Stimulated activated CD4-positive, alpha-beta T cell treated with anti-CD3 and anti-CD28 coated beads, Interleukin-15, amount 100 ng/mL, for 24 hours (primary cell): Measurements from ENCODE around the gene ST6GALNAC2.
A peak's percentile ranks its signal among the peaks of the same experiment; 100 is the strongest.
"Not testable (repeated sequence)": the region's sequence is repeated elsewhere in the genome, so short reads cannot be mapped to it uniquely, and the experiment has no call there.

Experiments used
- DNase-seq: peaks from one replicate; pipeline ENCODE4 v3.0.0-alpha.2; 2020

Gene ST6GALNAC2

DNA sequence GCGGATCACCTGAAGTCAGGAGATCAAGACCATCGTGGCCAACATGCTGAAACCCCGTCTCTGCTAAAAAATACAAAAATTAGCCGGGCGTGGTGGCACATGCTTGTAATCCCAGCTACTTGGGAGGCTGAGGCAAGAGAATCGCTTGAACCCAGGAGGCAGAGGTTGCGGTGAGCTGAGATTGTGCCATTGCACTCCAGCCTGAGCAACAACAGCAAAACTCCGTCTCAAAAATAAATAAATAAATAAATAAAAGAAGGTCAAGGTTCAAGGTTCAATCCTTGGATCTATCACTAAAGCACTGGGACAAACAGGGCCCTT lies 60.2 kb downstream of the ST6GALNAC2 start:
- not testable (repeated sequence) for DNase-seq

DNA sequence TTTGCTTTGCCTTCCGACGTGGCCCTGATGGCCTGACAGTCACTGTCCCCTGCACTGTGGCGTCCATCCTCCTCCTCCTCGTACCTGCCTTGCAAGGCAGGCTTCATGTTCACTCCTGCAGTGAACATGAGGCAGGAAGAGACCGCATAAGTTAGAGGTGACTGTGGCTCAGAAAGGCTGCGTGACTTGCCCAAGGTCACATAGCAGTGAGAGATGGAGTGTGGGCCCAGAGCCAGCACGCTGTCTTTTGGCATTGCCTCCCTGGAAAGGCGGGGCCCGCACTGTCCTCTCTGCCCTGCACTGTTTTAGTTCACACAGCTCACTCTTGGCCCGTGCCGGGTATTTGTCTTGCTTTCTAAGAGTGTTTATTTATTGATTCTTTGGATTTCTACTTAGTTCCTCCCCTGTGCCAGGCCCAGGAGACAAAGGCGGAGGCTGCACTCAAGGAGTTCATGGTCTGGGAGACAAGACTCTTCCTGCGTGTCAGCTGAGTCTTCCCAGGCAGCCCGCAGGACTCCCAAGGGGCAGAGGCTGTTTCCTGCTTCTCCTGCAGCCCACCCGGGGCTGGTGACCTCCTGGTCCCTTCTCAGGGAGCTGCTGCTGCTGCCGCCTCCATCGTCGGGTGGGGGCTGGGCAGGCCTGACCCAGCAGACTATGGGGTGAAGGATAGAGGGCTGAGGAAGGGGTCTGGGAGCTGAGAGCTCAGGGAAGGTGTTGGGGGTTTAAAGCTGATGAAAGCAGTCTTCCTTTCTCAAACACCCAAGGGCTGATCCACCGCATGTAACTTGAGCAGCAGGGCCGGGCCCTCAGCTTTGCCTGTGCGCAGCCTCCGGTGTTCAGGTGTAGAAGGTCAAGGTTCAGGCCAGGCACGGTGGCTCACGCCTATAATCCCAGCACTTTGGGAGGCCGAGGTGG lies 60.8 kb downstream of the ST6GALNAC2 start:
- no peak for DNase-seq

DNA sequence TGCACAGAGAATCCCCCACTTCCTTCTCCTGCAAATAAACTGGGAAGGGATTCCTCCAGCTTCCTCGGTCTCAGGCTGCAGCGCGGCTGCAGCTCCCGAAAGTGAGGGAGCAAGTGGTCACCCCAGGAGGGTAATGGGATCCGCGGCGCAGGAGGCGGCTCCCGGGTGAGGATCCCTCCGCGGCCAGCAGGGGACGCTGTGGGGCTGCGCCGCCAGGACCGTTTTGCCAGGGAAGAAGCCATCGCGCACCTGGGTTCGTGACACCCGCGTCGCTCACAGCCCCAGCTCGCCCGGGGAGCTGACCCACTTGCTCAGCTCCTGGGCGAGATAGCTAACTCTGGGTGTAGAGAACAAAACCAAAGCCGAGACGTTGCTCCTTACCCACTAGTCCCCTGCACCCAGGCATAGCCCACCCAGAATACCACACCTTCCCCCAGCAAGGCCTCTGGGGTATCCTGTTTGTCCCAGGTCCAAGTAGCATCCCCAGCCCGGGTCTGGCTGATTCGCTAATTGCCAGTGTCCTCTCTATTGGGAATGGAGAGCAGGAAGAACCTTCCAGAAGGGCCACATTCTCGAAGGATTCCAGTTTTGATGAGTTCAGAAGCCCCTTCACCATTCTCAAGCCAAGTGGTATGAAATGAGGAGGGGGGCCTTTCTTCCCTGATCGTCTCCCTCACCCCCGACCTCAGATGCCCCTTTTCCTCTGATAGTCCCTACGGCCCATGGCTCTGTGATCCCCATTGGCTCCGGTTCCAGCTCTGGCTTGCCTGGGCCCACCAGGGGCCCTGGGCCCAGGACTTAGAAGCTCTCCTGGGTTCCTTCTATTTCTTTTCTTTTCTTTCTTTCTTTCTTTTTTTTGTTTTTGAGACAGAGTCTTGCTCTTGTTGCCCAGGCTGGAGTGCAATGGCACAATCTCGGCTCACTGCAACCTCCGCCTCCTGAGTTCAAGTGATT lies 62.3 kb downstream of the ST6GALNAC2 start:
- peak; percentile 85 for DNase-seq

DNA sequence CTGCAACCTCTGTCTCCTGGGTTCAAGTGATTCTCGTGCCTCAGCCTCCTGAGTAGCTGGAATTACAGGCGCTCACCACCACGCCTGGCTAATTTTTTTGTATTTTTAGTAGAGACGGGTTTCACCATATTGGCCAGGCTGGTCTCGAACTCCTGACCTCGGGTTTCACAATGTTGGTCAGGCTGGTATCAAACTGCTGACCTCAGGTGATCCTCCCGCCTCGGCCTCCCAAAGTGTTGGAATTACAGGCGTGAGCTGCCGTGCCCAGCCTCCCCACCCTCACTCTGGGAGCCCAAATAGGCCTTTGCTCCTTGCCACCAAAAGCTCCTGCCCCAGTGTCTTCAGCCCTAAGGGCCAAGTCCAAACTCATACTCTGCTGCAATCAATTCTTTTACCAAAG lies 64.0 kb downstream of the ST6GALNAC2 start:
- not testable (repeated sequence) for DNase-seq

DNA sequence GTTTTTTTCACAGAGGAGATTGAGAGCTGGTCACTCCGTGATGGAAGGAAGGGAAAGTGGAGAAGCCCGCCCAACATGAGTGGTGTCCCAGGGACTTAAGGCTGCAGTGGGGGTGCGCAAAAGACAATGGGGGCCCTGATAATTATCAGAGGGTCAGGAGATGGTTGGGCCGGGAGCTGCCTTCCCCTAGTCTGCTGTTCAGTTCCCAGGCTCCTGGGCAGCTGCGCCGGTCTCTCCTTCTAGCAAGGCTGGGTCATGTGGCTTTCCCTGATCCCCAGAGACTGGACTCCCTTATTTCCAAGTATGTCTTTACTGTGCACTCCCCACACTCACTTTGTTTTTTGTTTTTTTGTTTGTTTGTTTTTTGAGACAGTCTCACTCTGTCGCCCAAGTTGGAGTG lies 64.4 kb downstream of the ST6GALNAC2 start:
- DNase-seq, result no peak

DNA sequence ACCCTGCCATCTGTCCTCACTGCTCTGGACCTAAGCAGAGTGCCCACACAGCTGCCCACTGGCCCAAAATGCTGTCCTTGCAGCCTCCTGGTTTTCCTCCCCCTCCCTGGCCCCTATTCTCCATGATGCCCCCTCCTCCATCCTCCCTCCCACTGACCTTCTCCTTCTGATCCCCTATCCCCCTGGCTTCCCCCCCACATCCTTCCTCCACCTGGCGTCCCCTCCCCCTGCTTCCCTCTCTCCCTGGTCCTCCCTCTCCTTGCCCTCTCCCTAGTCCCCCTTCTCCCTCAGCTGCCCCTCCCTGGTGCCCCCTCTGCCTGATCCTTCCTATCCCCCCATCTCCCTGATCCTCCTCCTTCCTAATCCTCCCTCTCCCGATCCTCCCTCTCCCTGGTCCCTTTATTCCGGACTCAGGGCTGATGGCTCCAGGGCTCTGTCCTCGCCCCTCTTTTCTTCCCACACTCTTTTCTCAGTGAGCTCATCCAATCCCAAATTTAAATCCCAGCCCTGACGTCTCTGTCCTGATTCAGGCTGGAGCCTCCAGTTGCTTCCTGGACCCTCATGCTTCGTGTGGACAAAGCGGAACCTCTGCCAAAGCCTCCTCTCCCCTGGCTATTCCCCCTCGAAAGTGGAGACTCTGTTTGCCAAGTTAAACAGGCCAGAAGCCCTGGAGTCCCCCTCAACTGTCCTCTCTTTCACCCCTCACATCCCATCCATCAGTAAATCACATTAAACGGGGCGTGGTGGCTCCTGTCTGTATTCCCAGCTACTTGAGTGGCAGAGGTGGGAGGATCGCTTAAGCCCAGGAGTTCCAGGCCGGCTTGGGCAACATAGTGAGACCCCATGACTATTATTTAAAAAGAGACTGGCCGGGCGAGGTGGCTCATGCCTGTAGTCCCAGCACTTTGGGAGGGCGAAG lies 66.4 kb downstream of the ST6GALNAC2 start:
- no peak for DNase-seq

DNA sequence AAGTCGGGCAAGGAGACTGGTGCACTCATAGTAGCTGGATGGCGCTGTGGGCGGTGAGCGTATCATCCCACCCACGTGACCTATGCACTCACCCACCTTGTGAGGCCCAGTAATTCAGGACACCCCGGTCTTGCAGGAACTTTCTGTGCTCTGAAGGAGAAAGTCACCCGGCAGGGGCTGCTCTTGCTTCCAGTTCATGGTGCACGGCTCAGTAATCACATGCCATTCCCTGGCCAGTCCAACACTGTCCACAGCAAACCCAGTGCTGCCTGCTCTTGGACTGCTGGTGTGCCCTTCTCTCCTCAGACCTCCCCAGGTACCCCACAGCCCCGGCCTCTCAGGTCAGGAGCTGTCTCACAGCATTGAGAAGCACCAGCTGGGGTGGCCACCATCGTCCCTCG lies 68.0 kb downstream of the ST6GALNAC2 start:
- no peak for DNase-seq
